Stomach (tissue), 9 donors: ENCODE measurements around the gene SLC7A11. TPM values are rescaled to one million over a fixed set of nuclear protein-coding genes. Genes with fewer than 3 reads are reported as not detected.
A peak's percentile ranks its signal among the peaks of the same experiment; 100 is the strongest.

Experiments used
- DNase-seq, 2 donors: peaks; one replicate each; pipeline versions ENCODE4 v3.0.0 to v3.0.0-alpha.2; 2013 to 2019
- H3K27ac ChIP-seq, 5 donors: fragments of 200-600 bp in 4 of 5; sonication (generic) in 4 of 5; one replicate each; pipeline ENCODE4 v1.5.1; 2013 to 2019; ENCODE audit warnings: mild to moderate bottlenecking in 1 of 5, moderate library complexity in 1 of 5
- H3K27me3 ChIP-seq, 3 donors: fragments of 200-600 bp; sonication (generic); one replicate each; pipeline ENCODE4 v1.5.1; 2017 to 2019; ENCODE audit warnings: mixed run types in 1 of 3
- H3K36me3 ChIP-seq, 4 donors: fragments of 200-600 bp; sonication (generic); 1 replicate in 3 of 4; 2 replicates in 1 of 4; pipeline ENCODE4 v1.5.1; 2016 to 2019
- H3K4me1 ChIP-seq, 4 donors: fragments of 200-600 bp; sonication (generic); one replicate each; pipeline ENCODE4 v1.5.1; 2016 to 2019
- H3K4me3 ChIP-seq, 4 donors: fragments of 200-600 bp; sonication (generic) in 3 of 4; one replicate each; pipeline ENCODE4 v1.5.1; 2016 to 2019; ENCODE audit warnings: mild to moderate bottlenecking in 1 of 4
- H3K9me3 ChIP-seq, 4 donors: fragments of 200-600 bp; sonication (generic); one replicate each; pipeline ENCODE4 v1.5.1; 2016 to 2019
- CTCF ChIP-seq, 7 experiments: fragments of 450-650 bp in 4 of 7; fragments of 200-600 bp in 3 of 7; sonication (generic) in 3 of 7; IDR thresholded peaks; one replicate each; pipeline ENCODE4 v1.5.1; 2016 to 2019; ENCODE audit warnings: antibody characterized with exemption in 7 of 7, control low read depth in 2 of 7, mild to moderate bottlenecking in 1 of 7
- EP300 ChIP-seq: sonication (generic); formaldehyde crosslinking; IDR thresholded peaks from one replicate; pipeline ENCODE4 v1.6.1; 2017; ENCODE audit warnings: antibody characterized with exemption
- POLR2A ChIP-seq, 4 donors: fragments of 450-650 bp; IDR thresholded peaks; one replicate each; pipeline ENCODE4 v1.6.1; 2016; ENCODE audit warnings: antibody characterized with exemption in 4 of 4, control low read depth in 2 of 4, mild to moderate bottlenecking in 1 of 4, moderate library complexity in 1 of 4
- POLR2AphosphoS5 ChIP-seq, 3 donors: sonication (generic); formaldehyde crosslinking; IDR thresholded peaks; one replicate each; pipeline ENCODE4 v1.6.1; 2016; ENCODE audit warnings: antibody characterized with exemption in 3 of 3
- WGBS, 5 donors: extraction: QIAGEN DNeasy Blood & Tissue Kit in 3 of 5; methylation state at CpG; one replicate each; pipeline versions ENCODE4 v1.1.5 to v1.1.7; 2013 to 2018; 5-methylcytosine and 5-hydroxymethylcytosine counted together
- intact Hi-C: fragments of 100-400 bp; cut with DNase I; formaldehyde crosslinking; loops from one replicate; pipeline ENCODE4 v1.15.1; 2023; ENCODE audit warnings: low total_unique reads
- polyA plus RNA-seq, 3 donors: library from polyadenylated mRNA; stranded (reverse); fragments of 200-250 nt; gene quantifications; one replicate each; pipeline ENCODE4 v1.2.3, GENCODE V29; 2013
- total RNA-seq, 5 donors: library from RNA; depleted of rRNA; stranded (reverse); fragments of >200 nt; gene quantifications; one replicate each; pipeline versions ENCODE4 v1.1.0 to v1.2.3, GENCODE V29; 2014 to 2016
- donor health status: healthy with polysubstance abuse.
- donor health status: Bipolar disorder and iron deficiency.
- donor health status: healthy.

Gene SLC7A11
- total and polyA plus RNA-seq, 8 donors, result 0.50 to 15.8 (median 2.3) TPM; not detected in 1

- H3K27me3 ChIP-seq, result no peaks in the 10 kb centered on the region
- DNase-seq, result no peak
- intact Hi-C loops, result no loop called here
- H3K27ac ChIP-seq, result no peak overlapping the region
- TF ChIP-seq EP300, result no peak
- no peak for TF ChIP-seq POLR2A (IDR thresholded peaks at IDR 0.05)
- no peak for TF ChIP-seq POLR2AphosphoS5 (IDR thresholded peaks at IDR 0.05)
- TF ChIP-seq CTCF (IDR thresholded peaks at IDR 0.05), result no peak
- H3K9me3 ChIP-seq, result no peaks in the 10 kb centered on the region
- peaks cover 0 to 4% (median 0%) of the 10 kb centered on the region in 4 donors for H3K4me1 ChIP-seq
- 77 to 91% (median 88%) methylated on average over 1 of the region's 1 CpG for WGBS, 5 donors
- no peaks in the 10 kb centered on the region for H3K36me3 ChIP-seq
- H3K4me3 ChIP-seq, result no peak overlapping the region
These were observed 36.5 kb downstream of the SLC7A11 start for GRCh38 chr4:138205531-138206233.

GRCh38 chr4:138204507-138204906 lies 37.6 kb downstream of the SLC7A11 start:
- Histone ChIP-seq H3K4me1 (peaks cover 0 to 10% (median 4%) of the 10 kb centered on the region in 4 donors), H3K27ac (no peak overlapping the region)
- DNase-seq, result peak in 1 of 2 donors; percentile 46

GRCh38 chr4:138202686-138203085 lies 39.5 kb downstream of the SLC7A11 start:
- intact Hi-C loops, result no loop called here
- Histone ChIP-seq H3K4me3 (no peak overlapping the region), H3K36me3 (no peaks in the 10 kb centered on the region), H3K27ac (no peak overlapping the region), H3K4me1 (peaks cover 0 to 10% (median 4%) of the 10 kb centered on the region in 4 donors), H3K27me3 (no peaks in the 10 kb centered on the region), H3K9me3 (no peaks in the 10 kb centered on the region)
- no peak for DNase-seq
- TF ChIP-seq EP300 (no peak), POLR2AphosphoS5 (IDR thresholded peaks at IDR 0.05) (no peak), POLR2A (IDR thresholded peaks at IDR 0.05) (no peak), CTCF (IDR thresholded peaks at IDR 0.05) (no peak)
- 78 to 89% (median 80%) methylated on average over 2 of the region's 2 CpGs for WGBS, 5 donors

More at GRCh38 chr4:138204507-138204906, 37.6 kb downstream of the SLC7A11 start:
- 39 to 66% (median 54%) methylated on average over 5 of the region's 5 CpGs for WGBS, 5 donors
- intact Hi-C loops, result no loop called here
- TF ChIP-seq POLR2AphosphoS5 (IDR thresholded peaks at IDR 0.05) (no peak), CTCF (IDR thresholded peaks at IDR 0.05) (no peak), POLR2A (IDR thresholded peaks at IDR 0.05) (no peak), EP300 (no peak)
- Histone ChIP-seq H3K9me3 (no peaks in the 10 kb centered on the region), H3K36me3 (no peaks in the 10 kb centered on the region), H3K27me3 (no peaks in the 10 kb centered on the region), H3K4me3 (no peak overlapping the region)

GRCh38 chr4:138200236-138200590 lies 41.9 kb downstream of the SLC7A11 start:
- H3K9me3 ChIP-seq, result no peaks in the 10 kb centered on the region
- TF ChIP-seq POLR2AphosphoS5 (IDR thresholded peaks at IDR 0.05) (no peak), CTCF (IDR thresholded peaks at IDR 0.05) (no peak), POLR2A (IDR thresholded peaks at IDR 0.05) (no peak), EP300 (no peak)
- H3K27me3 ChIP-seq, result no peaks in the 10 kb centered on the region
- intact Hi-C loops, result no loop called here
- 7 to 27% (median 15%) methylated on average over 1 of the region's 1 CpG for WGBS, 5 donors
- peaks cover 0 to 8% (median 3%) of the 10 kb centered on the region in 4 donors for H3K4me1 ChIP-seq
- no peaks in the 10 kb centered on the region for H3K36me3 ChIP-seq
- H3K27ac ChIP-seq, result peak overlapping the region in 4 of 5 donors; percentile 9 to 71 (median 52)
- H3K4me3 ChIP-seq, result no peak overlapping the region
- DNase-seq, result no peak
